COLO668 (cell line): ENCODE data around the gene MAP4K4.

Experiments
- DNase-seq: peaks from one replicate; lab custom pipeline; 2025; ENCODE audit not compliant: unreplicated experiment; lab: John Stamatoyannopoulos, UW

MAP4K4 gene

GRCh38 chr2:101812226-101812625 lies 114.7 kb downstream of the MAP4K4 start:
- DNase-seq = no peak

GRCh38 chr2:101814752-101815151 lies 117.2 kb downstream of the MAP4K4 start:
- no peak for DNase-seq

GRCh38 chr2:101815154-101815553 lies 117.6 kb downstream of the MAP4K4 start:
- DNase-seq = no peak

DNA sequence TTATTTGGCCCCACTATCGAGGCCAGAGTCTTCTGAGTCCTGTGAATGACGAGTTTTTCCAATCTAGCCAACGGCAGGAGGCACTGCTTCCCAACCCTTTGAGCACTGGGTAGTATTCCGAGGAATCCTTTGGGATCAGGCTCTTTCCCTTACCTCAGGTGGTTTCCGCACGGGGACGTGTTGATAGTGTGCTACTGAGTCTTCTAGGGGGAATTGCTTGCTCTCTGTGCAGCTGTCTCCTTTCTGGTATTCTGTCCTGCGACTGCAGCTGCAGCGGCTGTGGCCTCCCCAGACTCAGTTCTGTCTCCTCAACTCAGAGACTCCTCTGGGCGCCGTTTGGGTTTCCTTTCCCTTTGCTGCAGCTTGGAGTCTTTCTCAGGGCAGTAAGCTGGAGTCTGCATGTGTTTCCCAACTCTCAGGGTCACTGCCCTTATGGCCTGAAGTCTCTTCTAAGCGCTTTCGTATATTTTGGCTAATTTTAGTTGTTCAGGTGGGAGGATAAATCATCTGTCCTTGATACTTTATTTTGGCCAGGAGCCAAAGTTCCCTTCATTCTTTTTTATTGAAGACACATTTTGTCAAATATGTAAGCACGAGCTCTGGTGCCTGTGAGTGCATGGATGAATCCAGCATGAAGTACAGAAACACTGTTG lies 118.4 kb downstream of the MAP4K4 start:
- no peak for DNase-seq

DNA sequence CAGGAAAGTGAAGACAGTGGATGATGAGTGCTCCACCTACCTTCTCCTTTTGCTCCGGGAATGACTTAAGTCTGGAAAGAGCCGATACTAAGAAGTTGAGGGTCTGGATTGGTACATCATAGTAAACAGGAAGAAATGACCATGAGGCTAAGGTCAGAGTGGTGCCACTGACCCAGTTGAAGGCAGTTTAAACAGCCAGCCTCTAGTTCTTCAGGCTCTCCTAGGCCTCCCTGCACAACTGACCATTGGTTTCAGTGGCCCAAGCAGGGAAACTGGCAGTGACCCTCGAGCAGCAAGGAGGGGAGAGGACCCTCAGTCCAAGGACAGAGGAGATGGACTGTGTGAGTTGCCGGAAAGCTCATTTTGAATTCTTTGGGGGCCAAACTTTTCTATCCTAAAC lies 119.1 kb downstream of the MAP4K4 start:
- DNase-seq = no peak

GRCh38 chr2:101817481-101817880 lies 120.0 kb downstream of the MAP4K4 start:
- no peak for DNase-seq

DNA sequence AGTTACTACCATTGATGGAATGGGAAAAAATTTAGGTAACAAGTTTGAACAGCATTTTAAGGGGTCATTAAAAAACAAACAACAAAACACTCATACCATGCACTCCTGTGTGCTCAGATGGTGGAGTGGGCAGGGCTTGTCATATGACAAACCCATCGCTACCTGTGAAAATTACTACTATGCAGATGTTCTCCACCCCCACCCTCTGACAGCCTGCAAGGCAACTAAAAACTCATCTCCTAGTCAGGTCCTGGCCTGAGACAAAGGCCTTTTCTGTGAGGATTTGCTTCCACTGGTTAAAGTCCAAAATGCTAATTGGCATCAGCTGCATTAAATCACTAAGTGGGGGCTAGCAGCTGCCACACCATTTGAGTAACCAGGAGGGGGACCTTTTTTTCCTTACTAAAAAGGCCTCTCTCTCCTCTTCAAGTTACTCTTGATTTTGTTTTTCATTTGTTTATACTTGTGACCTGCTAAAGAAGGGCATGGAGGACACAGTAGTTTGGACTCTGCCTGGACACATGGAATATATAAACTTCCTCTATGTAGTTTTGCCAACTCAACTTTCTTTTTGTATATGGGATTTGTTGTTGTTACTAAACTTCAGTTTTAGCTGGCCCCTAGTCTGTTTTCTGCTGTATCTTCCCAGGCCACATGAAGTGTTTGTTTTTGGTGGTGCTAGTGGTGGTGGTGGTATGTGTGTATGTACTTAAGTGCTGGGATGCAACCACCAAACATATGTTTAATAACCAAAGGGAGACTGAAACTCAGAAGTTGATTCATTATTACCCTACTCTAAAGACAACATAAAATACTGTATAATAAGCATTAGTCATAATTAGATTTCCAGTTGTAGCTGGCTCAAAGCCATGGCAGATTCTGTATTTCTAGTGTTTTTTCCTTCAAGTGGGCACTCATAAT lies 121.3 kb downstream of the MAP4K4 start:
- peak; percentile 76 for DNase-seq

DNA sequence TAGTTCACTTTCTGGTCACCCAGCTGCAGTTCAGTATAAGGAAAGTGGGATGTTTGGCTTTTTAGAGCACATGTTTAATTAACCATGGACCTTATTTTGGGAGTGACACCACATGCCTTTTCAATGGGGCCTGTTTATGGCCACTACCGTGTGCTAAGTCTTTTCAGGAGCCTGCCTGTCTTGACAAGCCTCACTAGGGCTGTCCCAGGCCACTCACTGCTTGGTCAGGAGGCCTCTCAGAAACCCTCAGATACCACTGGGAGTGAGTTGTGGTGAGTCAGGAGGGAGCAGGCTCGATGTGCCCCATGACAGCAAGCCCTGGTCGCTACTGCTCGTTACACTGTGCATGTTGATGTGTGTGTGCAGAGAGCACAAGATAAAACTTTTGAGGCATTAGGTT lies 123.0 kb downstream of the MAP4K4 start:
- DNase-seq = no peak

- DNase-seq = no peak
Measured at GRCh38 chr2:101821059-101821805, 123.7 kb downstream of the MAP4K4 start.

GRCh38 chr2:101821828-101822458 lies 124.4 kb downstream of the MAP4K4 start:
- no peak for DNase-seq

DNA sequence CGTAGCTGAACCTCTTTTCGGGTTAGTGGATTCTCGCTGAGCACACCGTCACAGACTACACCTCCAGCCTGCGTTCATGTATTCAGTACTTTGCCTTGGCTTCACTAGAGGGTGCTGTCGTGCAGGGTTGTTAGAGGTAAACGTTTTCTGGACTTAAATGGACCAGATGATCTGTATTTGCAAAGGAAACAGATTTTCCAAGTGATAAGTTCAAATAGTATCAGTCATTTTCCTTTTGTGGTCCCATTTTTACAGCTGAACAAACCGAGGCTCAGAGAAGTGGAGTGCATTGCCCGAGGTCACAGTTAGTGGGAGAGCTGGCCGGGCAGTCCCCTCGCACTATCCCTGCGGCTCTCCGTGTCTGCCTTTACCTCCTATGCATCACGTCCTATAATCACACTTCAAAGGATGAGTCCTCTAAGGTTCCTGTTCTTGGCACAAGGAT lies 125.9 kb downstream of the MAP4K4 start:
- no peak for DNase-seq

GRCh38 chr2:101823859-101824258 lies 126.4 kb downstream of the MAP4K4 start:
- no peak for DNase-seq

GRCh38 chr2:101826716-101827115 lies 129.2 kb downstream of the MAP4K4 start:
- DNase-seq = no peak

DNA sequence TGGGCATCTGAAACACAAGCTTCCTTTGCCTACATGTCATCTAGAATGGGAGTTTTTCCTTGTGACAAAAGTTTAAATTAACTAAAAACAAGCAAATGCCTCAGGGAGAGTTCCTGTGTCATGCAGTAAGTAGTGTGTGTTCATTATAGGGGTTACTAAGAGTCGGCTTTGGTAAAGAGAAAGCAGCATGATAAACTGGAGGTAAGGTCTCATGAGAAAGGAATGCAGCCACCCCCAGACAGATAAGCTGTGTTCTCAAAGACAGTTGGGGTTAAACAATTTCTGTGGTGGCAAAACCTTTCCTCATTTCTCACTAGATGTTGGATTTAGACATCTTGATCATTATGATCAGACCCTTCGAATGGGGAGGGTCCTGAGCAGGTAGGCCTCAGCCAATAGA lies 129.7 kb downstream of the MAP4K4 start:
- DNase-seq = no peak

DNA sequence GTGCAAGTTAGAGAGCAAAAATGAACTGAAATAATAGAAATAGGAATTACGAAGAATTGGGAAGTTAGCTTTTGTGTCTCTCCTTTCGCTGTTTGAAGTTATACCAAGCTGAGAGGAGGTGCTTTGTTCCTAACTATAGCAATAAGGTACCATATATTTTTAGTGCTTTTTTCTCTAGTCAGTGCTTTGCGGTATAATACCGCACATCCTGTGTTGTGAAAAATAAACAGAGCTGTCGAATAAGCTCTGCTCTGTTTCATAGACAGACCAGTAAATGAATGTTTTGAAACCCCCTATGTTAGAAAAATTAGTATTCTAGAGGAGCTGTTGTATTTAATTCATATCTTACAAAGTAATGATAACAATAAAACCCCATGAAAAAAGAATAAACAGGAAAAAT lies 130.8 kb downstream of the MAP4K4 start:
- no peak for DNase-seq

- no peak for DNase-seq
Measured at GRCh38 chr2:101828673-101829334, 131.3 kb downstream of the MAP4K4 start.

DNA sequence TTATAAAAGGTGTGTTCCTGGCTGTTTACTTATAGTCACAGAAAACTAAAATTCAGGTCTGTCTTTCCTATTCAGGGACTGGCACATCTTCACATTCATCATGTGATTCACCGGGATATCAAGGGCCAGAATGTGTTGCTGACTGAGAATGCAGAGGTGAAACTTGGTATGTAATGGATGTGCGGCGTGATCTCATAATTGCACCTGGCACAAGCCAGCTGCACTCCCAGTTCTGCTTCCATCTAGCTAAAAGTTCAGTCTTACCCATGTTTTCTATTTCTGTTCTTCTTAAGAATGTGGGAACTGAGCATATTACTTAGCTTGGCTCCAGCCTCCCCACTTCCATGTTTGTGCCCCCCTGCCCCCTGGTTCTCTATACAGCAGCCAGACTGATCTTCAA lies 131.9 kb downstream of the MAP4K4 start:
- no peak for DNase-seq

- DNase-seq = no peak
Measured at GRCh38 chr2:101830146-101830545, 132.6 kb downstream of the MAP4K4 start.

DNA sequence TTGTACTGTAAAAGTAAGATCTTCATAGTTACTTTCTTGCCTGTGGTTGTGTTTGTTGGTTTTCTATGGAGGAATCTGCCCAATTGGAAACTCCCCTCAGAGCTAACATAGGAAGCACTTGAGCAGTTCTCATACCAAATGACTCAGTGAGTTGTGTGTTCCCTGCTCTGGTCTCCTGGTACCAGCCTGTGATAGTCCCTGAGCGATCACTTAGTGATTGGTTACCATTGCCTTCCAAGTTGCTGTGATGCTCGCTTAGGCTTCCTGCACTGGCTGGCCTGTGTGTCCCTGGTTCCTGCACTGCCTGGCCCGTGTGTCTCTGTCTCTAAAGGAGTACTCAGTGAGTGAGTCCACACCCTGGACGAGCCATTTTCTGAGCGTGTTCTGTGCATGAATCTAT lies 133.0 kb downstream of the MAP4K4 start:
- DNase-seq = no peak

- peak; percentile 59 for DNase-seq
Measured at GRCh38 chr2:101831351-101831865, 133.9 kb downstream of the MAP4K4 start.
